Measurements from ENCODE around the gene LDLRAP1. TPM values are rescaled to one million over a fixed set of nuclear protein-coding genes. Genes with fewer than 3 reads are reported as not detected.

Gene LDLRAP1
- total and polyA plus RNA-seq, 4 donors, result 5.2 to 17.8 (median 13.3) TPM

GRCh38 chr1:25571522-25571970 lies 28.1 kb downstream of the LDLRAP1 start:
- H3K27me3 ChIP-seq (ENCODE audit: control insufficient read depth in 4 of 4, insufficient read depth in 4 of 4, low read length in 3 of 4), result no peaks in the 10 kb centered on the region
- H3K9ac ChIP-seq (ENCODE audit: low read depth in 1 of 2, low read length in 2 of 2), result no peak overlapping the region
- 56% methylated on average over 6 of the region's 6 CpGs for WGBS
- H3K9me3 ChIP-seq (ENCODE audit: control insufficient read depth in 4 of 4, low read length in 3 of 4), result no peaks in the 10 kb centered on the region
- H3K27ac ChIP-seq (ENCODE audit: low read depth in 1 of 2, low read length in 2 of 2), result peak overlapping the region in 1 of 2 donors; percentile 13
- H3K36me3 ChIP-seq (ENCODE audit: control insufficient read depth in 4 of 4, insufficient read depth in 3 of 4, low read depth in 1 of 4, low read length in 3 of 4), result peaks cover 0 to 3% (median 0%) of the 10 kb centered on the region in 4 donors
- H3K4me3 ChIP-seq (ENCODE audit: low read depth in 1 of 3, low read length in 3 of 3), result no peak overlapping the region
- no peak for TF ChIP-seq HNF4G (IDR thresholded peaks at IDR 0.05)
- peak in 1 of 2 donors; percentile 37 for TF ChIP-seq RAD21 (IDR thresholded peaks at IDR 0.05)
- peak; percentile 57 for TF ChIP-seq NR2F2 (IDR thresholded peaks at IDR 0.05)
- TF ChIP-seq TAF1 (conservative IDR thresholded peaks at IDR 0.05), result no peak
- TF ChIP-seq, protein P1, sequence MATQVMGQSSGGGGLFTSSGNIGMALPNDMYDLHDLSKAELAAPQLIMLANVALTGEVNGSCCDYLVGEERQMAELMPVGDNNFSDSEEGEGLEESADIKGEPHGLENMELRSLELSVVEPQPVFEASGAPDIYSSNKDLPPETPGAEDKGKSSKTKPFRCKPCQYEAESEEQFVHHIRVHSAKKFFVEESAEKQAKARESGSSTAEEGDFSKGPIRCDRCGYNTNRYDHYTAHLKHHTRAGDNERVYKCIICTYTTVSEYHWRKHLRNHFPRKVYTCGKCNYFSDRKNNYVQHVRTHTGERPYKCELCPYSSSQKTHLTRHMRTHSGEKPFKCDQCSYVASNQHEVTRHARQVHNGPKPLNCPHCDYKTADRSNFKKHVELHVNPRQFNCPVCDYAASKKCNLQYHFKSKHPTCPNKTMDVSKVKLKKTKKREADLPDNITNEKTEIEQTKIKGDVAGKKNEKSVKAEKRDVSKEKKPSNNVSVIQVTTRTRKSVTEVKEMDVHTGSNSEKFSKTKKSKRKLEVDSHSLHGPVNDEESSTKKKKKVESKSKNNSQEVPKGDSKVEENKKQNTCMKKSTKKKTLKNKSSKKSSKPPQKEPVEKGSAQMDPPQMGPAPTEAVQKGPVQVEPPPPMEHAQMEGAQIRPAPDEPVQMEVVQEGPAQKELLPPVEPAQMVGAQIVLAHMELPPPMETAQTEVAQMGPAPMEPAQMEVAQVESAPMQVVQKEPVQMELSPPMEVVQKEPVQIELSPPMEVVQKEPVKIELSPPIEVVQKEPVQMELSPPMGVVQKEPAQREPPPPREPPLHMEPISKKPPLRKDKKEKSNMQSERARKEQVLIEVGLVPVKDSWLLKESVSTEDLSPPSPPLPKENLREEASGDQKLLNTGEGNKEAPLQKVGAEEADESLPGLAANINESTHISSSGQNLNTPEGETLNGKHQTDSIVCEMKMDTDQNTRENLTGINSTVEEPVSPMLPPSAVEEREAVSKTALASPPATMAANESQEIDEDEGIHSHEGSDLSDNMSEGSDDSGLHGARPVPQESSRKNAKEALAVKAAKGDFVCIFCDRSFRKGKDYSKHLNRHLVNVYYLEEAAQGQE (IDR thresholded peaks at IDR 0.05), result no peak
- TF ChIP-seq SP1 (IDR thresholded peaks at IDR 0.05), result peak; percentile 66
- peak; percentile 87 to 95 for TF ChIP-seq RXRA (IDR thresholded peaks at IDR 0.05)
- peak; percentile 61 to 76 for TF ChIP-seq HNF4A (conservative IDR thresholded peaks at IDR 0.05)
- peaks cover 6 to 57% (median 49%) of the 10 kb centered on the region in 4 donors for H3K4me1 ChIP-seq (ENCODE audit: control insufficient read depth in 4 of 4, insufficient read depth in 4 of 4, low read length in 3 of 4)
- DNase-seq (ENCODE audit: low spot score), result no peak

GRCh38 chr1:25572107-25572506 lies 28.7 kb downstream of the LDLRAP1 start:
- Histone ChIP-seq H3K27me3 (ENCODE audit: control insufficient read depth in 4 of 4, insufficient read depth in 4 of 4, low read length in 3 of 4) (no peaks in the 10 kb centered on the region), H3K27ac (ENCODE audit: low read depth in 1 of 2, low read length in 2 of 2) (peak overlapping the region in 1 of 2 donors; percentile 13), H3K36me3 (ENCODE audit: control insufficient read depth in 4 of 4, insufficient read depth in 3 of 4, low read depth in 1 of 4, low read length in 3 of 4) (peaks cover 0 to 1% (median 0%) of the 10 kb centered on the region in 4 donors), H3K4me3 (ENCODE audit: low read depth in 1 of 3, low read length in 3 of 3) (no peak overlapping the region), H3K9me3 (ENCODE audit: control insufficient read depth in 4 of 4, low read length in 3 of 4) (no peaks in the 10 kb centered on the region), H3K9ac (ENCODE audit: low read depth in 1 of 2, low read length in 2 of 2) (no peak overlapping the region), H3K4me1 (ENCODE audit: control insufficient read depth in 4 of 4, insufficient read depth in 4 of 4, low read length in 3 of 4) (peaks cover 6 to 54% (median 46%) of the 10 kb centered on the region in 4 donors)
- TF ChIP-seq, protein P1 (IDR thresholded peaks at IDR 0.05), result no peak
- TF ChIP-seq, protein P2, sequence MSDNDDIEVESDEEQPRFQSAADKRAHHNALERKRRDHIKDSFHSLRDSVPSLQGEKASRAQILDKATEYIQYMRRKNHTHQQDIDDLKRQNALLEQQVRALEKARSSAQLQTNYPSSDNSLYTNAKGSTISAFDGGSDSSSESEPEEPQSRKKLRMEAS (IDR thresholded peaks at IDR 0.05), result no peak
- TF ChIP-seq, protein P3, sequence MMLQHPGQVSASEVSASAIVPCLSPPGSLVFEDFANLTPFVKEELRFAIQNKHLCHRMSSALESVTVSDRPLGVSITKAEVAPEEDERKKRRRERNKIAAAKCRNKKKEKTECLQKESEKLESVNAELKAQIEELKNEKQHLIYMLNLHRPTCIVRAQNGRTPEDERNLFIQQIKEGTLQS (IDR thresholded peaks at IDR 0.05), result no peak
- no peak for TF ChIP-seq FOXA1 (IDR thresholded peaks at IDR 0.05)
- TF ChIP-seq SP1 (IDR thresholded peaks at IDR 0.05), result no peak
- no peak for TF ChIP-seq RAD21 (IDR thresholded peaks at IDR 0.05)
- TF ChIP-seq, protein P4, sequence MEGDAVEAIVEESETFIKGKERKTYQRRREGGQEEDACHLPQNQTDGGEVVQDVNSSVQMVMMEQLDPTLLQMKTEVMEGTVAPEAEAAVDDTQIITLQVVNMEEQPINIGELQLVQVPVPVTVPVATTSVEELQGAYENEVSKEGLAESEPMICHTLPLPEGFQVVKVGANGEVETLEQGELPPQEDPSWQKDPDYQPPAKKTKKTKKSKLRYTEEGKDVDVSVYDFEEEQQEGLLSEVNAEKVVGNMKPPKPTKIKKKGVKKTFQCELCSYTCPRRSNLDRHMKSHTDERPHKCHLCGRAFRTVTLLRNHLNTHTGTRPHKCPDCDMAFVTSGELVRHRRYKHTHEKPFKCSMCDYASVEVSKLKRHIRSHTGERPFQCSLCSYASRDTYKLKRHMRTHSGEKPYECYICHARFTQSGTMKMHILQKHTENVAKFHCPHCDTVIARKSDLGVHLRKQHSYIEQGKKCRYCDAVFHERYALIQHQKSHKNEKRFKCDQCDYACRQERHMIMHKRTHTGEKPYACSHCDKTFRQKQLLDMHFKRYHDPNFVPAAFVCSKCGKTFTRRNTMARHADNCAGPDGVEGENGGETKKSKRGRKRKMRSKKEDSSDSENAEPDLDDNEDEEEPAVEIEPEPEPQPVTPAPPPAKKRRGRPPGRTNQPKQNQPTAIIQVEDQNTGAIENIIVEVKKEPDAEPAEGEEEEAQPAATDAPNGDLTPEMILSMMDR (IDR thresholded peaks at IDR 0.05; ENCODE audit: low read depth, low read length, missing input control), result no peak
- 92% methylated on average over 5 of the region's 5 CpGs for WGBS
- DNase-seq (ENCODE audit: low spot score), result no peak

Data from liver (tissue), 9 donors.